ENCODE results near the gene OXSM.

Gene OXSM

DNA sequence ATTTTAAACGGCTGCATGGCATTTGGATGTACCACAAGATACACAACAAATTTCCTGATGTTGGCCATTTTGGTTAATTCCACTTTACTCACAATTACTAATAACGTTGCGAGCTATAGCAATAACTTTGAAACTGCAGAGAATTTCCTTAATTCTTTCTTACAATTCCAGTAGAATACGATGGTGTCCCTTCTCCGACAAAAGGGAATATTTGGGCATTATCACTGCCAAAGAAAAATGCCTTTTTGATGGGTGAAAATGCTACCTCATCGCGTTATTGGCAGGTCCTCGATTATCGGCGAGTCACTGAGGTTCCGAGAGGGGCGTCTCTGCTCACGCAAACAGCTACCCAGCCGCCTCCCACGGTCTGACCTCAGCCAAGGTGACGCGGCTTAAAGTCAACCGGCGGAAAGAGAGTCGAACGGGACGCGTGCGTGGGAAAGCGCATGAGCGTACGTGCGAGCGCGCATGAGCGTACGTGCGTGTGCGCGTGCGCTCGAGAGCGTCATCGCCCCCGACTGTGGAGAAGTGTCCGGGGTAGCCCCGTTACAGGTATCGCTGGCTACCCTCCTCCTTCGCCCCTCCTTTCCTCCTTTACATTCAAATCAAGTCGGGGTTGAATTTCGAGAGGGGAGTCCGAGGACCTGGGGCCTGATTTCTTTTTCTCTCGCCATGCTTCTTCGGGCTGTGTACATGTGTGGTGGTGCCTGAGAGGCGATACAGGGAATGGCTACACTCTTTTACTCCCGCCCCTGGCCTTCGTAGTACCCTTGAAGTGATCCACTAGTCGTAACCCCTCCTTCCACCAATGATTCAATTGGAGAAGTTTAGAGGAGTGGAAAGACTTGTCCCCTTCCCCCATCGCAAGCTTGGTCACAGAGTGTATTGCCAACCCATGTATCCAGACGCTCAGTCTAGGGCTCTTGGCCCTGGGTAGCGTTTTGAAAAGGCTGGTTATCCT, at the start of gene OXSM:
TSS of gene OXSM (plus strand) at position 495 of the 961 bp plus-strand sequence. CDS start 931 bp downstream, outside the sequence.
- DNase-seq = peak; percentile 78

GRCh38 chr3:25744470-25744869, 45.4 kb upstream of the OXSM start:
- no peak for DNase-seq

DNA sequence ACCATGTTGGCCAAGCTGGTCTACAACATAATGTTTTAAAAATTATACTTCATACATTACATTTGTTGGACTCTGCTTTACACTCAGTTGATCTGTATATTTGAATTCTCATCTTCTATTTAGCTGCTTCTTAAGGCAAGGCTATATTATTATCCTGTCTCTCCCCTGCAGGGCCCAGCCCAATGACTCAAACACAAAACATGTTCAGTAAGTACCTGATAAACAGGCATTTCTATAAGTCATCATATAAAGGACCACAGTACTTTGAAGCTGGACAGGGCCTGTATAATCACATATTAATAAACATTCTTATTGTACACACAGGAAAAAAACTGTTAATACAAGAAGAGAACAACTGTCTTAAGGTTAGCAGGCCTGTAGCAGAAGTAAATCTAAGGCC, 42.9 kb upstream of the OXSM start:
- no peak for DNase-seq

DNA sequence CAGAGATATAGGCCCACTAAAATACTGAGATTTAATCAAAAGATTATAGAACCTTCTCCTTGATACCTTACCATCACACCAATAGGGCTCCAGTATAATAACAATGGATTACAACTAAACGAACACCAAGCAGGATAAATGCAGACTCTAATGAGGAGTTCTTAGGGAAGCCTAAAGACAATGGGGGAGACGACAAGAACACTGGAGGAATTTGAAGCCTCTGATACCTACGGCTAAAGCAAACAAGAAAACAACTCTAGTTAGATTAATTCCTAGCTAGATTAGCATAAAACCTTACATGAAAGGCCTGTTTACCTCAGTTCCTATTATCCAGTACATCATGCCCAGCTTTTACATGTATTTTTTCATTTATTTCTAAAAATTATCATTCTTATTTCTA, 41.7 kb upstream of the OXSM start:
- DNase-seq = no peak

GRCh38 chr3:25749031-25749581, 40.8 kb upstream of the OXSM start:
- DNase-seq = no peak

DNA sequence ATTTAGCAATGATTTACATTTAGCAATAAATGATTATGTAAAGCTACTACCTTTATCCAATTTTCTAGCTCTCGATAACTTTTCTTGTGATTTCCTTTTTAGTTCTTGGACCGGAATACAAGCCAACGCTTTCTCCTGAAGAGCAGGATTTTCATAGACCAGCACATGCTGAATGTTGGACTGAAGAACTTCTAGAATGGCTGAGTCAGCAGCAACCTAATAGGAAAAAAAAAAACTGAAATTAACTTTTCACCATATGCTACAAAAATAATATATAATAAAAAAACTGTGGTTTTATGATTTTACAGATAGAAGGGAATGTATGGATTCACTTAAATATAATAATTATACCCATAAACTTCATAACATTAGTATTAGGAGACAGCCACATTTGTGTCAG, 38.8 kb upstream of the OXSM start:
- no peak for DNase-seq

DNA sequence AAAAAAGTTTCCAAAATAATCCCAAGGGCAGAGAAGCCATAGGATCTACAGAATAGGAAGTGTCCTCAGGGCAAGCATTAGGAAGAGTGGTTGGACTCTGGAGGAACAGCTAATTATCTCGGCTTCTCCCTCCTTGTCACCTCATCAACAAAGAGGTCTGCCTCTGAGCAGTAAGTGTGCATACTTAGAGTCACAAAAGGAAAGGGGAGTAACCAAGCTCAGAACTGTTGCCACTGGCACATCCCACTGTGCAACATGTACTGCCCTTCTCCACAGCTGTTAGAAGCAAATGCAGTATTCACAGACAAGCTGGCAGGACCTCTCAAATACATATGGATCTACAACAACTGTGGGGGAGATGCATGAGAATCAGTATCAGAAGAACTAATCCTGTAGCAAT, 38.2 kb upstream of the OXSM start:
- no peak for DNase-seq

DNA sequence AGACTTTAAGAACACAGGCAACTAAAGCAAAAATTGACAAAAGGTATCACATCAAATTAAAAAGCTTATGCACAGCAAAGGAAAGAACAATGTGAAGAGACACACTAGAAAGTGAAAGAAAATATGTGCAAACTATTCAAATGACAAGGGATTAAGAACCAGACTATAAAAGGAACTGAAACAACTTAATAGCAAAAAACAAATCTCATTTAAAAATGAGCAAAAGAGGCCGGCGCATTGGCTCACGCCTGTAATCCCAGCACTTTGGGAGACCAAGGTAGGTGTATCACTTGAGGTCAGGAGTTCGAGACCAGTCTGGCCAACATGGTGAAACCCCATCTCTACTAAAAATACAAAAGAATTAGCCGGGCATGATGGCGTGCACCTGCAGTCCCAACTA, 21.0 kb upstream of the OXSM start:
- no peak for DNase-seq

DNA sequence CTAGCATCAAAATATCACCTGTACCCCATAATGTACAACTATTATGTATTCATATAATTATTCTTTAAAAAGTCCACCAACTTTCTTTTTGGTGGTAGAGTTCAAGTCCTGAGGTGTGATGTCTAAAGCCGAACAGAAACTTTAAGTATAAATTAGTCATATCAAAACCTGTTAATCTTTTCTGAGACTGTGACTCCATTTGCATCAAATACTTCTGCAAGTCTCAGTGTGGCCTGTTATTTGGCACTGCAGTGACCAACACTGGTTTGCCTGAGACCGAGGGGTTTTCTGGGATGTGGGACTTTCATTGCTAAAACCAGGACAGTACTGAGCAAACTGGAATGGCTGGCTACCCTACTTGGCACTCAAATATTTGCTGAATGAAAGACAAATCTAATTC, 14.0 kb upstream of the OXSM start:
- DNase-seq = no peak

- DNase-seq = no peak
Observed at GRCh38 chr3:25780618-25781017, 9.3 kb upstream of the OXSM start.

DNA sequence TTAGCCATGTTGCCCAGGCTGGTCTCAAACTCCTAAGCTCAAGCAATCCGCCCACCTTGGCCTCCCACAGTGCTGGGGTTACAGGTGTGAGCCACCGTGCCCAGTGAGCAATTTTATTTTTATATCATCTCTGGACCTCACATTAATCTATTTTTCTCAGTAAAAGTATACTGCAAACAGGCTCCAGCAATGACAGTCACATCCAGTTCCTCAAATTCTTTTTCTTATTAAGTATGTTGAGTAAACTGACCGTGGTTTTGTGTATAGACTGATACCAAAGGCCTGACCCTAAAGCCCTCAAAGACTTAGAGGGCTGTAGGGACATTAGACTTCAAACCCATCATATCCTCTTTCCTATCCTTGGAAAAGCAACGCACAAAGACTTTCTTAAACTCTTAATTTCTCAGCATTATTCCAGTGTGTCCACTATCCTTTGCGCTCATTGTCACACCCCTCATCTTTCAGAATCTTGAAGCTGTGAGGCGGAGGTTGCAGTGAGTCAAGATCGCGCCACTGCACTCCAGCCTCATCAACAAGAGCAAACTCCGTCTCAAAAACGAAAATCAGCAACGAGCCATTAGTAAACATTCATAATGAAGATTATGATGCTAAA, 8.6 kb upstream of the OXSM start:
- DNase-seq = no peak

- no peak for DNase-seq
Observed at GRCh38 chr3:25781758-25782594, 7.9 kb upstream of the OXSM start.

- DNase-seq = no peak
Observed at GRCh38 chr3:25782636-25782937, 7.3 kb upstream of the OXSM start.

DNA sequence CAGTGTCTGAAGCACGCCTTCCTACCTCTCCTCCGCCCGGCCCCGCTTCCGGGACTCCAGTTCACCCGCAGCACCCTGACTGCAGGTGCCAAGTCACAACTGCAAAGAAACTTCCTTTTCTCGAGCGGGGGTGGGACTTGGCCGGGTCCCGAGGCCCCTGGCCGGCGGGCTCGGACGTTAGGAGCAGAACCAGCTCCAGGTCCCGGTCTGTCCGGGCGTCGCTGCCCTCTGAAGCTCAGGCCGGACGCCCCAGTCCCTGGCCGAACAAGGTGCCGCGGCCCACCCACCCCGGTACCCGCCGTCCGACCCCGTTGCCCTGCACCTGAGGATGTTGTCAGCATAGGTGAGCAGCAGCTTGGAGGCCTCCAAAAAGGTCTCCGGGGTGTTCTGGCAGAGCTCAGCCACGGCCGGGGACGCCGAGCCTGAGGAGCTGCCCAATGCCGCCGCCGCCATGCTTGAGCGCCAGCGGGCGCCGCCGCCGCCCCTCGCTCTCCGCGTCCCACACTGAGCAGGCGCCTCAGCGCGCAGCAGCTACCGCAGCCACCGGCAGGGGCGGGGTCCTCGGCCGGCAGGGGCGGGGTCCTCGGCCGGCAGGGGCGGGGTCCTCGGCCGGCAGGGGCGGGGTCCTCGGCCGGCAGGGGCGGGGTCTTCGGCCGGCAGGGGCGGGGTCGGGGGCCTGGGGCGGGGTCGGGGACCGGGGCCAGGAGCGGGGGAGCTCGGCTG, 6.8 kb upstream of the OXSM start, which contains the start of gene NGLY1:
TSS of gene NGLY1 (minus strand) at position 506 of the 723 bp plus-strand sequence. CDS start at position 453, 53 bp downstream.
- DNase-seq = peak; percentile 69

- DNase-seq = peak; percentile 49
Observed at GRCh38 chr3:25783661-25784512, 6.0 kb upstream of the OXSM start.

DNA sequence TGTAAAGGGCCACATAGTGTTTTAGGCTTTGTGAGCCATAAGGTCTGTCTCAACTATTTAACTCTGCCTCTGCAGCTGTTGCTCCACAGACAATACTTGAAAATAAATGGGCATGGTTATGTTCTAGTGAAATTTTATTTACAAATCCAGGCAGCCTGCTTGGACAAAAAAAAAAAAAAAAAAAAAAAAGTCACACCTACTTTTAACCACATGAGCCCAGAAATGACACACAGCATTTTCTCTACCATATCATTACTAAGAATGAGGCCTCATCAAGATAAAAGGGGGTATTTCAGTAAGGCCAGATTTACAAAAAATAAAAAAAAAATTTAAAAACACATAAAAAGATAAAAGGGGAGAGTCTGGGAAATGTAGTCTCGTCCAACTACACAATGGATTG, 4.9 kb upstream of the OXSM start:
- DNase-seq = no peak

- no peak for DNase-seq
Observed at GRCh38 chr3:25785826-25786225, 4.1 kb upstream of the OXSM start.

- DNase-seq = no peak
Observed at GRCh38 chr3:25787689-25788088, 2.2 kb upstream of the OXSM start.

GRCh38 chr3:25789209-25789595, 688 bp upstream of the OXSM start:
- no peak for DNase-seq

DNA sequence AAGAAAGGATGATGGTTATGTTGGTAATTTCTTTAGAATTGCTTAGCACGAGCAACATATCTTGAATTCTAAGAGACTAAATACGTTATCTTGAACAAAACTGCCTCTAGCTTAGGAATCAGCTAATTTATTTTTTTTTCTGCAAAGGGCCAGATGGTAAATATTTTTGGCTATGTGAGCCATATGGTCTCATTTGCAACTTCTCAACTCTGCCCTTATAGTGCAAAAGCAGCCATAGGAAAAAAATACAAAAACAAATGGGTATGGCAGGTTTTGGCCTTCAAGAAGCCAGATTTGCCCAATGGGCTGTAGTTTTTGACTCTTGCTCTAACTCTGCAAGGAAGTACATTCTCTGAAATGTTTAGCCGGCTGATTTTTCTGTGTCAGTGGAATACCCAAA, 11.9 kb downstream of the OXSM start:
- no peak for DNase-seq

DNA sequence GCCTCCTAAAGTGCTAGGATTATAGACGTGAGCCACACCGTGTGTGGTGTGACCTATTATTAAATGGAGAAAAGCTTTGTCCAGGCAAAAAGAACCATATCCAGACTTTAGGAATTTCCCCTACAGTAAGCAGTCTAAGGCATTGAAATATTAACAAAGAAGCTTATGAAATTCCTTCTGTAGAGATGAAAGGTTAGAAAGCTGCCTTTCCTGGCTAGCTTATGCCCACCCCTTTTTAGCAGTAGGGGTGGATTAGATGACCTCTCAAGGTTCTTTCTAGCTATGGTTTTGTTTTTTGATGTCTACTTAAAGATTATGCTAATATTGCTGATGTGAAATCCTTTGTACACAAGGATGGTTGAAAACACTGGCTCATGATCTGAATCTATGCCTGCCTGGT, 13.9 kb downstream of the OXSM start:
- DNase-seq = no peak

DNA sequence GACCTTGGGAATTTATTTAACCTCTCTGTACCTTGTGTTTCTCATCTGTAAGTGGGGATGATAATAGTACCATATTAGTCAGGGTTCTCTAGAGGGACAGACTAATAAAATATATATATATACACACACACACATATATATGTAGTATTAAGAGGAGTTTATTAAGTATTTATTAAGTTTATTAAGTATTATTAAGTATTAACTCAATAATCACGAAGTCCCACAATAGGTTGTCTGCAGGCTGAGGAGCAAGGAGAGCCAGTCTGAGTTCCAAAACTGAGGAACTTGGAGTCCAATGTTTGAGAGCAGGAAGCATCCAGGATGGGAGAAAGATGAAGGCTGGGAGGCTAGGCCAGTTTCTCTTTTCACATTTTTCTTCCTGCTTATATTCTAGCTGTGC, 14.8 kb downstream of the OXSM start:
- no peak for DNase-seq

Data from NCI-H1092 treated with DMSO at 0.1 percent for 48 hours (cell line).